SW480 (cell line): ENCODE measurements around the gene C6orf141.

Source experiments
- DNase-seq: peaks from one replicate; pipeline ENCODE4 v3.0.0-alpha.2; 2016; ENCODE audit warnings: low spot score

The C6orf141 gene

GRCh38 chr6:49539102-49539501 is 11.4 kb upstream of the C6orf141 start:
- DNase-seq: no peak

DNA sequence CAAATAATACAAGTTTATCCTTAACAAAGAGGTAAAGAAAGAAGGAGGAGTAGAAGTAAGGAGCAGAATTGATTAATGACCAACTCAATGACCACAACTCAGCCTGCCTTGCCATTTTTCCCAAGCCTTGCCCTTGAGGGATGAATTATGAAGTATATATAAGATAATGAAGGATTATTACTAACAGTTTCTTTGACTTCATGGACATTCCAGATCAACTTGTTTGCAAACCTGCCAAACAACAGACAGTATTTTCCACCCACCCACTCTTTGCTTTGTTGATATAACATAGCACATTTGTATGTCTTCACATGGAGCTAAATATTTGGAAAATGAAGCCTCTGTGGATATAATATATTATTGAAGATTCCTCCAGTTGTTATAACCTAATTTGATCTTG is 9.9 kb upstream of the C6orf141 start:
- no peak for DNase-seq

DNA sequence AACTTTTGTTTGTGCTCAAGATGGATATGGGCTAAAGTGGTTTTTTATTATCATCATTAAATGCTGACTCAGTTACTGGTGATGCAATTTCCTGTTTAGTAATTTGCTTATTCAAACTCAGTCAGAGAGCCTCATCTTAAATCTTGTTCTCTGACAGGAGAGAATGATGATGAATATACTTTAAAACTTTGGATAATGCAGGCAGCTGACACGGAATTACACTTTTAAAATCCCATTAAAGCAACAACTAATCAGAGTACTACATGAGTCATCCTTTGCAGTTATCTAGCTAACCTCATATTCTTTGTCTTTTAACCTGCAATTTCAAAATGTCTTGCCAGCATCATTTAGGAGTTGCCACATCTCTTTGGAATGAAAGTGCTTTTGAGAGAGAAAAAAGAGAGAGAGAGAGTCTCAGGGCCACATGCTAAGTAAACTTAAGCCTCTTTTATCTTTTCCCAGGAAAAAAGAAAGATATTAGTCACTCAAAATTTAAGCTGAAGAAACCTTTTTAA is 9.2 kb upstream of the C6orf141 start:
- DNase-seq: peak; percentile 58

- no peak for DNase-seq
These were observed 8.5 kb upstream of the C6orf141 start for GRCh38 chr6:49541936-49542335.

DNA sequence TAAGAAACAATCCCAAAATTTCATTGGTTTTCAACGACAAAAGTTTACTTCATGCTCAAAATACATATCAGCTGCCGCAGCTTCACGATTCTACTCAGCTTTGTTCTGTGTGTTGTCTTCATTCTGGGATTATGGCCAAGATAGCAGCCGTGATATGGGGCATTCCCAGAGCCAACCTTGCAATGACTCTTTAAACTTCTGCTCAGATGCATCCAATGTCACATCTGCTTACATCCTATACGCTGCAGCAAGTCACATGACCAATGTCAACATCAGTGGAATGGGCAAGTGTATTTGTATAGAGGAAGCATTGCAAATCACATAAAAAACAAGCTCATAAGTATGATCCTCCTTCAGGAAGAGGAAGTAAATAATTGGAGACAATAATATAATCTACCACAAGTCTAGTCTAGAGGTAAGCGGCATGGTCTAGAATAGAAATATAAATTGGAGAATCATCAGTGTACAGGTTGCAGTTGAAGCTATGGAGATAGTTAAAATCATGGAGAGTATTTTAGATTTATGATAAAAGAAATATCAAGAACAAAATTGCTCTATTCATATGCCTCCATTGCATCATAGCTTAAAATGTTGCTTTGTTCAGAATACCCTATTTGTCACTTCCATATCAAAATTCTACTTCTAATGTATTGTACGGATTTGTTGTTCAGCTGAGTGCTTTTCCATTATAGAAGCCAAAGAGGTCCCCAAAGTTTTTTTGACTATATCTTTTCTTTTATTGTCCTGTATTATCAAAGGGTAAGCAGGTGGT is 7.2 kb upstream of the C6orf141 start:
- DNase-seq: no peak

DNA sequence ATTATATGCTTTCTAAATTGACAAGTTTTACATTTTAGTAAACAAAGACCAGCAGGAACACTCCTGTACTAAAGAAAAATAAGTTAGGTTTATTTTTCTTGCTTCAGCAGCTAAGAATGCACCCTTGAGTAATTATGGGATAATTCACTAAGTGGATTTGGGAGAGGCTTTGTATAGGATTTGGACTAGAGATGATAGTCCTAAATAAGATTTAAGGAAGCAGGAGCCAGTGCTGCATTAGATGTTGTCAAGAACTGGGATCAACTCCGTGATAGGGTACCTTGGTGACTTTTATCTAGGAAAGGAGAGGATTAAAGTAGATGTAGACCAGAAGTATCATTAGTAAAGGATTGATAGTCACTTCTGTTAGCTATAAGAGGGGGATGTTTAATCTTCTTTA is 4.1 kb upstream of the C6orf141 start:
- DNase-seq: no peak

- DNase-seq: no peak
These were observed 1.7 kb upstream of the C6orf141 start for GRCh38 chr6:49548613-49549304.

GRCh38 chr6:49549691-49550491 is 577 bp upstream of the C6orf141 start:
- DNase-seq: no peak

DNA sequence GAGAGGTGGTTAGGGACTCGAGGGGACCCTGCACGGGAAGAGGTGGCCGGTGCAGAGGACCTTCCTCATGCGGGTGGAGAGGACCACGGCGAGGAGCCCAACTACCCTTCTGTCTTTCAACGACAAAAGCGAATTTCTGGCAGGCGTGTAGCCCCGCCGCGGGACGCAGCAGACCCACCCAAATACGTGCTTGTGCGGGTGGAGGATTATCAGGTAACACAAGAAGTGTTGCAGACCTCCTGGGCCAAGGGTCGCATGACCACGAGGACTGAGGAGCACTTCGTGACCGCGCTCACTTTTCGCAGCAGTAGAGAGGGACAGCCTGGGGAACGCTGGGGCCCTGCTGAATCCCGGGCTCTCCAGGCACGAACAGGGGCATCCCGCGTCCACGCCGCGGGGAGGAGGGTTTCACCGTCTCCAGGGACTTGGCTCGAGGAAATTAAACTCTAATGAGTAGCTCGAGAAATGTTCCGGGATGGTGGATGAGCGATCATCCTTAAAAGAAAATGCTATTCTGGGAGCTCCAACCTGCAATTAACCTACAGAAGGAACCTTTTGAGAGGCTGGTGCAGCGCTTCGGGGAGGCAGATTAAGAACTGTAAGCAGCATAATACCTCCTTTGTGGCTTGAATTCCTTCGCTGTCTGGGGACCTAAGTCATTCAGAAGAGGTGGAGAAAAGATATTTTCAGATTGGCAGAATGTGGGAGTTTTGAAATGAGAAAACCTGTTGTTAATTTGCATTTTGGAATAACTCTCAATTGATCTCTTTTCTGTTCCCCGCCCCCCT is 804 bp downstream of the C6orf141 start:
- DNase-seq: peak; percentile 13

DNA sequence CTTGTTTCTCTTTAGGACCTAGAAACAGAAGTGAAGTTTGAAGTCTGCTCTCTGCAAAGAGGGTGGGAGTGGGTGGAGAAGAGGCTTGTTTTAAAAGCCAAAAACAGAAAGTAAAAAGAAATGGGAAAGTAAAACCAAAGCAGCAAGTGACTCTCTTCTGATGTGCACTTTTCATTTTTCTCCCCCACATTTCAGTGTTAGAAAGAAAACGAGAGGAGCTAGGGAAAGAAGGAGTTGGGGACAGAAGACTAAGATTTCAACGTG is 1.3 kb downstream of the C6orf141 start:
- DNase-seq: no peak

GRCh38 chr6:49552596-49552995 is 2.1 kb downstream of the C6orf141 start:
- DNase-seq: no peak

DNA sequence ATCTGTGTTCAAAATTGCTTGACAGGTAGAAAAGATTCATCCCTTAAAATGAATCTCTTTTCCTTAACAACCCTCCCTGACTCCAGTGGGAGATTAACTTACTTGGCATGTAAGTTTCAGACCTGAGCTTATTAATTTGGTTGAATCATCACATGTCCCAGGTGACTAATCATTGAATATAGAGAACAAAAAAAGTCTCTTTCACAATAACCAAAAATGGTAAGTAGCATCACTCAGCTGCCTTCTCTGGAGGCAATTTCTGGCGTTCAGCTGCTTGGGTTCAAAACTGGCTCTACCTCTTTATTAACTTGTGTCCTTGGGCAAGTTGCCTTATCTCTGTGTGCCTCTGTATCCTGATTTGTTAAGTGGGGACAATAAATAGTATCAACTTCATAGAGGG is 2.9 kb downstream of the C6orf141 start:
- no peak for DNase-seq

- DNase-seq: no peak
These were observed 5.5 kb downstream of the C6orf141 start for GRCh38 chr6:49555951-49556350.

DNA sequence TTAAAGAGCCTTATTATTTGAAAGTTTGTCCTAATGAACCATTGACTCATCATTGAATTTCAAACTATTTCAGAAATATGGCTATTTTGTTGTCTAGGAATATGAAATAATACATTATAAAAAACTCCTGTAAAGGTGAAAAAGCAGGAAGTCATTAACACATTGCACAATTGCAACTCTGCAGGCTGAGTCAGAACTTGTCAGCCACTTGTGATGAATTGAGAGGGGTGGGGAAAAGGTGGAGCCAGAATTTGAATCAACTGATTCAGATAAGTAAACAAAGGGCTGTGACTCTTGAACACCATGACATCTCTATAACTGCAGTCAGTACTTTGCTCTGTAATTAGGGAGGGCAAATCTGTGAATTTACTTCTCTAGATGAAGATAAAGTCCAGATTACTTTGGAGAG is 6.0 kb downstream of the C6orf141 start:
- peak; percentile 78 for DNase-seq

DNA sequence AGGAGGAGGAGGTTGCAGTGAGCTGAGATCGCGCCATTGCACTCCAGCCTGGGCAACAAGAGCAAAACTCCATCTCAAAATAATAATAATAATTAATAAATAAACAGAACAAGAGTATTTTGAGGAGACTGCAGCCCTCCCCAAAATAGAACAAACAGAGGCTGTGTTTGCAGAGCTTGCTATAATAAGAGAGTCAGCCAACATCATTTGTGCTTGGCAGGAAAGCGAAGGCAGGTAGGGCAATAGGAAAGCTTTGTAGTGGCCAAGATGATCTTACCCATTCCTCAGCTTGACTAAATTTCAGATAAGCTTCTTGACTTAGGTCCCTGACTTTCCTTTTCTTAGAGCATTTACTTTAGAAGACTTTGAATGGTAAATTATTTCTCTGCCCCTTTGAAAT is 6.7 kb downstream of the C6orf141 start:
- DNase-seq: no peak

- DNase-seq: no peak
These were observed 7.8 kb downstream of the C6orf141 start for GRCh38 chr6:49558238-49558637.

DNA sequence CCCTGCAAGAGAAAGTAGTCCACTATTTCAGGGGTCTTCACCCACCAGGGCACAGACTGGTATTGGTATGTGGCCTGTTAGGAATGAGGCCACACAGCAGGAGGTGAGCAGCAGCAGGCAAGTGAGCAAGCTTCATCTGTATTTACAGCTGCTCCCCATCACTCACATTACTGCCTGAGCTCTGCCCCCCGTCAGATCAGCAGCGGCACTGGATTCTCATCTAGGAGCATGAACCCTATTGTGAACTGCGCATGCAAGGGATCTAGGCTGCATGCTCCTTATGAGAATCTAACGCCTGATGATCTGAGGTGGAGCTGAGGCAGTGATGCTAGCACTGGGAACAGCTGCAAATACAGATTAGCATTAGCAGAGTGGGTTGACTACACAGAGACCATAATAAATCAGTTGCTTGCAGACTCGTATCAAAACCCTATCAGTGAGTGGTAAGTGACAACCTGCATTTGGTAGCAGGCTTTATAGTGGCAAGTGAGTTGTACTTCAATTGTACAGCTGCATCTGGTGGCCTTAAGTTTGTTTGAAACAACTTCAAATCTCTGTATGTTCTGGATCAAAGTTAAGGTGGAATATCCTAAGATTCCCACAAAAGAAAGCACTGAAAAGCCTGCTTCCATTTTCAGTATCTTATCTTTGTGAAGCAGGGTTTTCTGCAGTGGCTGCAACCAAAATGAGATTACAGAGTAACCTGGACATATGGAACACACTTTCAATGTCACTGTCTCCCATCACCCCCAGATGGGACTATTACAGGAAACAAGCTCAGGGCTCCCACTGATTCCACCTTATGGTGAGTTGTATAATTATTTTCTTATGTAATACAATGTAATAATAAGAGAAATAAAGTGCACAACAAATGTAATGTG is 12.8 kb downstream of the C6orf141 start:
- no peak for DNase-seq

GRCh38 chr6:49564552-49564951 is 14.1 kb downstream of the C6orf141 start:
- DNase-seq: no peak

GRCh38 chr6:49565261-49565660 is 14.8 kb downstream of the C6orf141 start:
- no peak for DNase-seq

DNA sequence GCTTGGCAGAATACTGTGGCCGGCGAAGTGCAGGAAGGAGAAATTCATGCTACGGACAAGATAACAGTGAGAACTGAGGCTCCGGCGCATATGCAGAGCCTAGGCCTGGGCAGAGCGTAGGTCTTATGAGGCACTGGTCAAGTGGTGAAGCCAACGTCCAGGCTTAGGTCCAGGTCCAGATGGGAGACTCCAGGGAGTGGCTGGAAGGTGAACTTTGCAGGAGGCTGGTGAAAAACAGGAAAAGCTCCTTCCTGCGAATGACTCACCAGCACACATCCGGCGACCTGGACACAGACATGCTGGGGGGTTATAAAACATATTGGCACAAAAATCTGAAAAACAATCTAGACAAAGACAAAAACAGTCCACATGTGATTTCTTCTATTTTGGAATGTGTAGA is 15.4 kb downstream of the C6orf141 start:
- no peak for DNase-seq

- peak; percentile 4 for DNase-seq
These were observed 20.1 kb downstream of the C6orf141 start for GRCh38 chr6:49570474-49571079.
